ENCODE measurements around the gene PI3.

The PI3 gene

DNA sequence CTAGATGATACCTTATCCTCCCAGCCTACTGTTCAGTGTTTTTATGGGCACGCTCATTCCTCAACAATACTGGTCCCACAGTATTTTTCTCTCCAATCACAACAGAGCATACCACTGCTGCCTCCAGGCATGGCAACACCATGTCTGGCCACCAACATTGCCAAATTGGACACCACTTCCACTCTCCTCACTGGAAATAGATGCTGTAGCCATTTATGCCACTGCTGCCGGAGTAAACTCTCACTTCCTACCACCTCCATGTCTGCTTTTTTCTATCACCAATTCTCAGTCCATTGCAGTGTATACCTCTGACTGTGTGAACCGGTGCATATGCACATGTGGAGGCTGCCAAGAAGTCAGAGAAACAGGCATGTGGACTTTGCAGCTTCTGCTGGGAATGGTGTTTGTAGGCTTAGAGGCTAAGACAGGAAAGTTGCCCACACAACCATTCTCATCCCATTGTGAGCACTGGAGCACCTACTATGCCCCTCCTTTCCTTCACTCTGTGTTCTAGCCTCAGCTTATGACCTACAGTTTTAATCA, 14.4 kb downstream of the PI3 start:
- no peak for DNase-seq

DNA sequence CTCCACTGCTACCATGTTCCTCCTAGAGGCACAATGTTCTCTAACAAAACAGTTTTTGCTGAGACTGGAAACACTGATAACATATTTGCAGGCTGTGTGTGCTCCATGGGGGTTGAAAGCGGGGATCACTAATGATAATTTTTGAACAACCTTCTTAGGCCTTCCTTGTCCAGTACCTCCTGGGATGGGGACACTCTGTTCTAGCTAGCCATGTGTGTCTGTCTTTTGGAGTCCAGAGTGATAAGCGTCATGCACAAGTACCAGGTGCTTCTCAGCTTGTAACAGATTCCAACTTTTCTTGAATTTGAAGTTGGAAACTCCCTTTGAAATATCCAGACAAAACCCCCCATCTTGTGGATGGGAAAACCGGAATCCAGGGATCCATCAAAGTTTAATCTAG, 15.2 kb downstream of the PI3 start:
- DNase-seq: no peak

GRCh38 chr20:45191926-45192325, 17.2 kb downstream of the PI3 start:
- no peak for DNase-seq

GRCh38 chr20:45193331-45193730, 18.6 kb downstream of the PI3 start:
- DNase-seq: no peak

DNA sequence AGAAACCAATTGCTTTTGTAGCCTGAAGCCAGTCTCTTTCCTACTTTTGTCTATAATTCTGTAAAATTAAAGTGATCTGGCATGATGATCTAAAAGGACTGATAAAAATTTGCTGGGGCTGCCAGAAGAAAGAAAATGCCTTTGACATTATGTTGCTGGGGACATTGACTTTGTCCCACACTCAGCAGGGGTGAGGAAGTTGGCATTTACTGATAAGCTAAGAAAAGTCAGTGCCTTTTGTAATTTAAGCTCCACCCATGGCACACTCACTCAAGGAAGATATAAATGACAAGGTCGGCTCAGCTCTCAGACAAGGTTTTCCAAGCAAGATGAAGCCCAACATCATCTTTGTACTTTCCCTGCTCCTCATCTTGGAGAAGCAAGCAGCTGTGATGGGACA, 32.0 kb downstream of the PI3 start, which contains the start of gene SEMG1:
SEMG1 (plus strand) TSS at position 309 of the 400 bp plus-strand sequence; CDS start at position 330, 21 bp downstream.
- no peak for DNase-seq

DNA sequence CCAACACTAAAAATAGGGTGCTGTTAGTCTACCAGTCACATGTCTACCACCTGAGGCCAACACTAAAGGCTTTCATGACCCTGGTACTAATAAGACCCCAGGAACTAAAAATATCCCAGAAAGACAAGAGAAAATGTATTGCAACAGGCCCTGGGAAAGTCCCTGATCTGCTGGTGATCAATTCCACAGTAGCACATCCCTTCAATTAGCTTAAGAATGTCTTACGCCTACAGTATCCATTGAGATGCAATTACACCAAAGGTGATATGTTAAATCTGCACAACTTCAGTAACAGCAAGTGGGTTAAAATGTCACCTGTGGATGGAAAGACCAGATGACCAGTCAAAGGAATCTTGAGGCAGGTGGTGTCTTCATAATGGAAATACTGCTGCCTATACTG, 35.2 kb downstream of the PI3 start:
- DNase-seq: no peak

- DNase-seq: no peak
Measured at GRCh38 chr20:45211569-45212474, 37.1 kb downstream of the PI3 start.

- no peak for DNase-seq
Measured at GRCh38 chr20:45212836-45213235, 38.1 kb downstream of the PI3 start.

DNA sequence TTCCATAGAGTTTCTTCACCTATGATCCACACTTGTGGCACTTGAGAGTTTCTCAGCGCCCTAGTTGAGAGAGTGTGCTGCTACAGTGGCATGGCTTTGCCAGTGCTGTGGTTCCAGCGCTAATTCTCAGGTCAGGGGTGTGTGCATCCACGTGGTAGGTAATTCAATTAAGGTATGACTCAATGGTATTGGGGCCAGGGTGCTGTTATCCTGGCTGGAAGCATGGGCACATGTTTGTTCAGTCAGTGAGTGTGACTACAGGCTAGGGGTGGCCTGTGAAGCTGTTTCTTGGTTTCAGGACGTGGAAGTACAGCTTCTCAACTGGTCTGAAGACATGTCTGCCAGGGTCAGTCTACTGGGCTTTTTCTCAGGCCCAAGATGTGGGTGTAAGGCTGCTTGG, 43.4 kb downstream of the PI3 start:
- DNase-seq: no peak

DNA sequence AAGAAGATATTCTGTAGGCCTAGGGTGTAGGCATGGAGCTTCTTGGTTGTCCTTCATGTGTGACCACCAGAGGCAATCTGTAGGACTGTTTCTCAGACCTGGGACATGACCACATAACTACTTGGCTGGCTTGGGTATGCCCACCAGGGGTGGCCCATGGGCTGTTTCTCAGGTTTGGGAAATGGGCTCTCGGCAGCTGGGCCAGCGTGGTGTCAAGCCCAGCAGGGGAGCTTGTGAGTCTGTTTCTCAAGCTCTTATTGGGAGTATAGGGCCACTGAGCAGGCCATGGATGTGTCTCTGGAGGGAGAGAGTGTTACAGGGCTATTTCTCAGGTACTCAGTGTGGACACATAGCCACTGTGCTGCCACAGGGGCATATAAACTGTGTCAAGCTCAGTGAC, 43.9 kb downstream of the PI3 start:
- DNase-seq: no peak

DNA sequence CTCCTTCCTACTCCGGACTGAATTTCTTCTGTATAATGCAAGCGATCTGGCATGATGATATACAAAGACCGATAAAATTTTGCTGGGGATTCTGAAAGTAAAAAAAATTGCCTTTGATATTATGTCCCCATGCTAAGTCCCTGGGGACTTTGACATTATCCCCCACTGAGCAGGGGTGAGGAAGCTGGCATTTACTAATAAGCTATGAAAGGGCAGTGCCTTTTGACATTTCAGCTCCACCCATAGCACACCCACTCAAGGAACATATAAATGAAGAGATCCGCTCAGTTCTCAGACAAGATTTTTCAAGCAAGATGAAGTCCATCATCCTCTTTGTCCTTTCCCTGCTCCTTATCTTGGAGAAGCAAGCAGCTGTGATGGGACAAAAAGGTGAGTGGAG, 46.4 kb downstream of the PI3 start, which contains the start of gene SEMG2:
SEMG2 (plus strand) TSS at position 298 of the 400 bp plus-strand sequence; CDS start at position 315, 17 bp downstream.
- DNase-seq: no peak

GRCh38 chr20:45223136-45223535, 48.4 kb downstream of the PI3 start:
- DNase-seq: no peak
